C4-2B (cell line): Measurements from ENCODE around the gene IL18RAP.

ENCODE experiments used
- CTCF ChIP-seq: fragments of 450-650 bp; conservative IDR thresholded peaks from 2 replicates; pipeline ENCODE4 v1.5.1; 2017; ENCODE audit warnings: mild to moderate bottlenecking
- ZFX ChIP-seq: fragments of 450-650 bp; IDR thresholded peaks from 2 replicates; pipeline ENCODE4 v1.6.1; 2017

DNA sequence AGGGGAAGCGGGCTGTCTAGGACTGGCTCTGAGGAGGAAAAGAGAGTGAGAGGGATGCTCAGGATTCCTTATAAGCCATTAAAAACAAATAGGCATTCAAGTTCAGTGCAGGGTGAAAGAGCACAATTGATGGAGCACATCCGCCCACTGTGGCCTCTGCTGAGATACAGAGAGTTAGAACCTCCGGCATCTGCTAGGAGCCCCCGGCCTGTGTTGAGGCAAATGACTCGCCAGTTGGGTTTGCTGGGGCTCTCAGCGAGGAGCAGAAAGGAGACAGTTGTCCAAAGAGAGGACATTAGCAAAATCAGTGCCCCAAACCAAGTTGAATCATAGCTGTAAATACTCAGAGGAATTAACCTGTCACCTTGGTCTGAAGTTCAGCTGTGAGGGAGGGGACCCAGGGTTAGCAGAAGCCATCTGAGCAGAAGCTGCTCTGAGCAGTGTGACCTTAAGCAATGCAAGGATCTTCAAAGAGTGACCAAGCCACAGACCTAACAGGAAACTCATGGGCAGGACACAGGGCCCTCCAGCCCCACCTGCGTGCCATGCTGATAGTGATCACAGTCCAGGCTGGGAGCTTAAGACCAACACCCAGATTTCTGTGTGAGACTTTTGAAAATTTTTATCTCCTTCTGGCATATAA is 23.3 kb upstream of the IL18RAP start:
- TF ChIP-seq CTCF (no peak), ZFX (no peak)
